ENCODE data around the gene FRMPD1.

The FRMPD1 gene

DNA sequence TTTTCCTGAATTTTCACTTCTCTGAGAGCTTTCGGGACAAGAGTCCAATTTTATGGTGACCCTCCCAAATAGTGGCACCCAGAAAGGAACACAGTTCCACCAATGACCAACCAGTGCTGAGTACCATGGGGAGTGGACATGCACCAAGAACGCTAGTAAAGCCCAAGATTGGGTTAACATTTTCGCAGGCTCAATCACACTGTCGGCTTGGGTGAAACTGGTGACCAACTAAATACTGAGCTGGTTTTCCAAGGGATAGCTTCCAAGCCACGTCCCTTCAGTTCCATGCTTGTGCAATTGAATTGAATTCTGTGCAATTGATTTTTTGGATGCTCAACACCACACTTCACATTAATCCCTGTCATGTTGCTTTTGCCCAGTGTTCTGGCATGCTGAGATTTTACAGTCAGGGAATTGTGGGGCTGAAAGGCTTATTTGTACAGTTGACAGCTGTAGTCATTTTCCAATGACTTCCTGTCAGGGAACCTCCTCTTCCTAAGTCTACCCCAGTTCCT lies 65.3 kb downstream of the FRMPD1 start:
- ATAC-seq = no peak
- TF ChIP-seq, protein P1, sequence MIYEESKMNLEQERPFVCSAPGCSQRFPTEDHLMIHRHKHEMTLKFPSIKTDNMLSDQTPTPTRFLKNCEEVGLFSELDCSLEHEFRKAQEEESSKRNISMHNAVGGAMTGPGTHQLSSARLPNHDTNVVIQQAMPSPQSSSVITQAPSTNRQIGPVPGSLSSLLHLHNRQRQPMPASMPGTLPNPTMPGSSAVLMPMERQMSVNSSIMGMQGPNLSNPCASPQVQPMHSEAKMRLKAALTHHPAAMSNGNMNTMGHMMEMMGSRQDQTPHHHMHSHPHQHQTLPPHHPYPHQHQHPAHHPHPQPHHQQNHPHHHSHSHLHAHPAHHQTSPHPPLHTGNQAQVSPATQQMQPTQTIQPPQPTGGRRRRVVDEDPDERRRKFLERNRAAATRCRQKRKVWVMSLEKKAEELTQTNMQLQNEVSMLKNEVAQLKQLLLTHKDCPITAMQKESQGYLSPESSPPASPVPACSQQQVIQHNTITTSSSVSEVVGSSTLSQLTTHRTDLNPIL (CRISPR knock-in tag; IDR thresholded peaks at IDR 0.05; ENCODE audit: low read depth) = no peak
- TF ChIP-seq, protein P2, sequence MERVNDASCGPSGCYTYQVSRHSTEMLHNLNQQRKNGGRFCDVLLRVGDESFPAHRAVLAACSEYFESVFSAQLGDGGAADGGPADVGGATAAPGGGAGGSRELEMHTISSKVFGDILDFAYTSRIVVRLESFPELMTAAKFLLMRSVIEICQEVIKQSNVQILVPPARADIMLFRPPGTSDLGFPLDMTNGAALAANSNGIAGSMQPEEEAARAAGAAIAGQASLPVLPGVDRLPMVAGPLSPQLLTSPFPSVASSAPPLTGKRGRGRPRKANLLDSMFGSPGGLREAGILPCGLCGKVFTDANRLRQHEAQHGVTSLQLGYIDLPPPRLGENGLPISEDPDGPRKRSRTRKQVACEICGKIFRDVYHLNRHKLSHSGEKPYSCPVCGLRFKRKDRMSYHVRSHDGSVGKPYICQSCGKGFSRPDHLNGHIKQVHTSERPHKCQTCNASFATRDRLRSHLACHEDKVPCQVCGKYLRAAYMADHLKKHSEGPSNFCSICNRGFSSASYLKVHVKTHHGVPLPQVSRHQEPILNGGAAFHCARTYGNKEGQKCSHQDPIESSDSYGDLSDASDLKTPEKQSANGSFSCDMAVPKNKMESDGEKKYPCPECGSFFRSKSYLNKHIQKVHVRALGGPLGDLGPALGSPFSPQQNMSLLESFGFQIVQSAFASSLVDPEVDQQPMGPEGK (CRISPR knock-in tag; IDR thresholded peaks at IDR 0.05; ENCODE audit: borderline replicate concordance) = no peak
- TF ChIP-seq ARNTL (CRISPR knock-in tag; IDR thresholded peaks at IDR 0.05; ENCODE audit: borderline replicate concordance, low read depth) (no peak), TOX (CRISPR knock-in tag; IDR thresholded peaks at IDR 0.05; ENCODE audit: borderline replicate concordance) (no peak), GLIS3 (CRISPR knock-in tag; IDR thresholded peaks at IDR 0.05) (no peak), ZNF70 (CRISPR knock-in tag; IDR thresholded peaks at IDR 0.05) (no peak), SNAI2 (CRISPR knock-in tag; IDR thresholded peaks at IDR 0.05) (no peak), OSR1 (CRISPR knock-in tag; IDR thresholded peaks at IDR 0.05) (no peak), ZFP3 (CRISPR knock-in tag; IDR thresholded peaks at IDR 0.05) (no peak), CSDC2 (CRISPR knock-in tag; IDR thresholded peaks at IDR 0.05) (no peak), PPARA (CRISPR knock-in tag; IDR thresholded peaks at IDR 0.05; ENCODE audit: borderline replicate concordance) (no peak)
- TF ChIP-seq, protein P3, sequence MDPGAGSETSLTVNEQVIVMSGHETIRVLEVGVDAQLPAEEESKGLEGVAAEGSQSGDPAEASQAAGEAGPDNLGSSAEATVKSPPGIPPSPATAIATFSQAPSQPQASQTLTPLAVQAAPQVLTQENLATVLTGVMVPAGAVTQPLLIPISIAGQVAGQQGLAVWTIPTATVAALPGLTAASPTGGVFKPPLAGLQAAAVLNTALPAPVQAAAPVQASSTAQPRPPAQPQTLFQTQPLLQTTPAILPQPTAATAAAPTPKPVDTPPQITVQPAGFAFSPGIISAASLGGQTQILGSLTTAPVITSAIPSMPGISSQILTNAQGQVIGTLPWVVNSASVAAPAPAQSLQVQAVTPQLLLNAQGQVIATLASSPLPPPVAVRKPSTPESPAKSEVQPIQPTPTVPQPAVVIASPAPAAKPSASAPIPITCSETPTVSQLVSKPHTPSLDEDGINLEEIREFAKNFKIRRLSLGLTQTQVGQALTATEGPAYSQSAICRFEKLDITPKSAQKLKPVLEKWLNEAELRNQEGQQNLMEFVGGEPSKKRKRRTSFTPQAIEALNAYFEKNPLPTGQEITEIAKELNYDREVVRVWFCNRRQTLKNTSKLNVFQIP (CRISPR knock-in tag; IDR thresholded peaks at IDR 0.05; ENCODE audit: borderline replicate concordance, low read depth) = no peak

DNA sequence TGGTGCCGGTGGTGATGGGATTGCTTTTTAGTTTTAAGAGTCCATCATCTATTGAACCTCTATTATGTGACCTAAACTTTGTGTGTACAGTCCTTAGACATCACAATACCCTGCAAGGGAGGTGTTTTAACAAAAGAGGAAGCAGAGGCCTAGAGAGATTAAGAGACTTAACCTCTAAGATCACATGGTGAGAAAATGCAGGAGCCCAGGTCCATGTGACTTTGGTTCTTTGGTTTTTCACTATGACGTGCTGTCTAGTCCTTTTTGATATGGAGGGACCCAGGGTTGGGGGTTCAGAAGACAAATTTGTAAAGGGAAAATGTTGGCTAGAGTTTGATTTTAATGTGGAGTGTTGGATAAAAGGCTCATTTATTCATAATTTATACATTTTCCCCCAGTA lies 68.8 kb downstream of the FRMPD1 start:
- TF ChIP-seq BACH2 (CRISPR knock-in tag; IDR thresholded peaks at IDR 0.05; ENCODE audit: borderline replicate concordance) (no peak), ZNF8 (CRISPR knock-in tag; IDR thresholded peaks at IDR 0.05) (no peak), ZC3H10 (CRISPR knock-in tag; IDR thresholded peaks at IDR 0.05) (no peak), ISL1 (CRISPR knock-in tag; IDR thresholded peaks at IDR 0.05) (no peak), SNAI2 (CRISPR knock-in tag; IDR thresholded peaks at IDR 0.05) (no peak), CSDC2 (CRISPR knock-in tag; IDR thresholded peaks at IDR 0.05) (no peak), ARNTL (CRISPR knock-in tag; IDR thresholded peaks at IDR 0.05; ENCODE audit: borderline replicate concordance, low read depth) (no peak), ESRRG (CRISPR knock-in tag; IDR thresholded peaks at IDR 0.05) (no peak), RARB (CRISPR knock-in tag; IDR thresholded peaks at IDR 0.05) (no peak), ZFP3 (CRISPR knock-in tag; IDR thresholded peaks at IDR 0.05) (no peak), GLIS3 (CRISPR knock-in tag; IDR thresholded peaks at IDR 0.05) (no peak), OSR1 (CRISPR knock-in tag; IDR thresholded peaks at IDR 0.05) (no peak)
- TF ChIP-seq, protein P4, sequence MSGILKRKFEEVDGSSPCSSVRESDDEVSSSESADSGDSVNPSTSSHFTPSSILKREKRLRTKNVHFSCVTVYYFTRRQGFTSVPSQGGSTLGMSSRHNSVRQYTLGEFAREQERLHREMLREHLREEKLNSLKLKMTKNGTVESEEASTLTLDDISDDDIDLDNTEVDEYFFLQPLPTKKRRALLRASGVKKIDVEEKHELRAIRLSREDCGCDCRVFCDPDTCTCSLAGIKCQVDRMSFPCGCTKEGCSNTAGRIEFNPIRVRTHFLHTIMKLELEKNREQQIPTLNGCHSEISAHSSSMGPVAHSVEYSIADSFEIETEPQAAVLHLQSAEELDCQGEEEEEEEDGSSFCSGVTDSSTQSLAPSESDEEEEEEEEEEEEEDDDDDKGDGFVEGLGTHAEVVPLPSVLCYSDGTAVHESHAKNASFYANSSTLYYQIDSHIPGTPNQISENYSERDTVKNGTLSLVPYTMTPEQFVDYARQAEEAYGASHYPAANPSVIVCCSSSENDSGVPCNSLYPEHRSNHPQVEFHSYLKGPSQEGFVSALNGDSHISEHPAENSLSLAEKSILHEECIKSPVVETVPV (CRISPR knock-in tag; IDR thresholded peaks at IDR 0.05) = no peak
- TF ChIP-seq, protein P1 (CRISPR knock-in tag; IDR thresholded peaks at IDR 0.05; ENCODE audit: low read depth) = no peak
- TF ChIP-seq, protein P5, sequence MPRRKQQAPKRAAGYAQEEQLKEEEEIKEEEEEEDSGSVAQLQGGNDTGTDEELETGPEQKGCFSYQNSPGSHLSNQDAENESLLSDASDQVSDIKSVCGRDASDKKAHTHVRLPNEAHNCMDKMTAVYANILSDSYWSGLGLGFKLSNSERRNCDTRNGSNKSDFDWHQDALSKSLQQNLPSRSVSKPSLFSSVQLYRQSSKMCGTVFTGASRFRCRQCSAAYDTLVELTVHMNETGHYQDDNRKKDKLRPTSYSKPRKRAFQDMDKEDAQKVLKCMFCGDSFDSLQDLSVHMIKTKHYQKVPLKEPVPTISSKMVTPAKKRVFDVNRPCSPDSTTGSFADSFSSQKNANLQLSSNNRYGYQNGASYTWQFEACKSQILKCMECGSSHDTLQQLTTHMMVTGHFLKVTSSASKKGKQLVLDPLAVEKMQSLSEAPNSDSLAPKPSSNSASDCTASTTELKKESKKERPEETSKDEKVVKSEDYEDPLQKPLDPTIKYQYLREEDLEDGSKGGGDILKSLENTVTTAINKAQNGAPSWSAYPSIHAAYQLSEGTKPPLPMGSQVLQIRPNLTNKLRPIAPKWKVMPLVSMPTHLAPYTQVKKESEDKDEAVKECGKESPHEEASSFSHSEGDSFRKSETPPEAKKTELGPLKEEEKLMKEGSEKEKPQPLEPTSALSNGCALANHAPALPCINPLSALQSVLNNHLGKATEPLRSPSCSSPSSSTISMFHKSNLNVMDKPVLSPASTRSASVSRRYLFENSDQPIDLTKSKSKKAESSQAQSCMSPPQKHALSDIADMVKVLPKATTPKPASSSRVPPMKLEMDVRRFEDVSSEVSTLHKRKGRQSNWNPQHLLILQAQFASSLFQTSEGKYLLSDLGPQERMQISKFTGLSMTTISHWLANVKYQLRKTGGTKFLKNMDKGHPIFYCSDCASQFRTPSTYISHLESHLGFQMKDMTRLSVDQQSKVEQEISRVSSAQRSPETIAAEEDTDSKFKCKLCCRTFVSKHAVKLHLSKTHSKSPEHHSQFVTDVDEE (CRISPR knock-in tag; IDR thresholded peaks at IDR 0.05) = no peak
- no peak for ATAC-seq

Data from SK-N-SH treated with all-trans-retinoic acid at 6 μM for 48 hours (cell line).